CMK (cell line): ENCODE results near the gene IL1RAPL2.
"Not testable (repeated sequence)": the region's sequence is repeated elsewhere in the genome, so short reads cannot be mapped to it uniquely, and the experiment has no call there.

Experiments
- DNase-seq: peaks from one replicate; pipeline ENCODE4 v3.0.0-alpha.2; 2010; ENCODE audit warnings: low read depth

IL1RAPL2 gene

DNA sequence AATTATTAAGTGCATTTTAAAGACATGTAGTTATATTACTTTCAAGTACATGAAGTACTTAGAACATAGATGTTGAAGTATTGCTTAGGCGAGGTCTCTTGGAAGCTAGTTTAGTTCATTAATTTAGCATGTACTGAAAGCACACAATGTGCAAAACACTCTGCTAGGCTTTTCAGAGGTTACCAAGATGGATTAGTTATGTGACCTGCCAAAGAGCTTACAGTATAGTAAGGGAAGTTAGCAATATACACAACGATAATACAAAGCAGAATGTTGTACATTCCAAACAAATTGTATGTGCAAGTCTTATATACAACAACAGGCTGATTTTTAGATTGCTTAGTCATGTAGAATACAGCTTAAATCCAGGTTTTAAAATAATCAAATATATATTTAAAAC, 1137.9 kb downstream of the IL1RAPL2 start:
- DNase-seq, result no peak

DNA sequence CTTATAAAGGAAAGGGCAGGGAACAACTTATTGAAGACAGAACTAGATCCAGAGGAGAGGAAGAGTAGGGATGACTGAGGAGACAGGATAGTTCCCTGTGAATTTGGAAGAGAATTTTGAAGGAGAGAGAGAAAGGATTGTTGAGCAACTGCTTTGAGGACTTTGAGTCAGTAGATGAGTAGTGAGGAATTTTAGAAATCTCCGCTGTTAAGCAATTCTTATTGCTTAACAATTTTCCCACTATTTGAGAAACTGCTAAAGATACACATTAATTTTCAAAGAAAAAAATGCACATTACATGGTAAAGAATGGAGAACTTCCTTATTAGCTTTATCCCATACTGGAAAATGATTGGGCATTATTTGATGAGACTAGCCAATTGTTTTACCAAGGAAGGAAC, 1140.0 kb downstream of the IL1RAPL2 start:
- DNase-seq, result no peak

DNA sequence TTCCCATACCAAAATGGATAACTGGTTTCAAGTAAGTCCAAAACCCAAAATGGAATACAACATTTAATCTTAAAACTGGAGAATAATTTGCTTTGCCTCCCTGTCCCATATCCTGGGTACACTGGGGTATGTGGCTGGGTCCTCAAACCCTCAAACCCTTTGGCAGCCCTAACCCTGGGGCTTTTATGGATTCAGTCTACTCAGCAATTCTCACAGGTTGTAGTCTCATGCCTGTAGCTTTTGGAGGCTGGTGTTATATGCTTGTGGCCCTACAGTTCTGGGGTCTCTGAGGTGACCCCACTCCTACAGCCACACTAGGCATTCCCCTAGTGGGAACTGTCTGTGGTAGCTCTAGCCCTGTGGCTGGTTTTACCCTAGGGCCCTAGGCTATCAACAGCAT, 1145.8 kb downstream of the IL1RAPL2 start:
- no peak for DNase-seq

DNA sequence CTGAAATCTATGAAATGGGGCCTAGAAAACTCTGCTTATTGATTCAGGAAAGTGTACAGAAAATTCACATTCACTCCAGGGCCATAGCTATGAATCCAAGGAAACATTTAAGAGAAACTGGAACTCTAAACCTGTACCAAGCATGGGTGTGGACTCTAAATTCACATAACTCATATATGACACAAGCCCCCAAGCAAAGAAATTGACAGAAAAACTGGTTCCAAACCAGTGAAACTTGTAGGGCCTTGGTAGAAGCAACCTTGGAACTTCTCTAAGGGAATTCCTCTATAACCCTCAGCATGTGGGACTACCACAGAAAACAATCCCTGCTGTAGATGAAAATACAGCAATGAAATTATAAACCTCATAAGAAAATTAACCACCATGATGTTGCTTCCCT, 1149.7 kb downstream of the IL1RAPL2 start:
- DNase-seq, result no peak

DNA sequence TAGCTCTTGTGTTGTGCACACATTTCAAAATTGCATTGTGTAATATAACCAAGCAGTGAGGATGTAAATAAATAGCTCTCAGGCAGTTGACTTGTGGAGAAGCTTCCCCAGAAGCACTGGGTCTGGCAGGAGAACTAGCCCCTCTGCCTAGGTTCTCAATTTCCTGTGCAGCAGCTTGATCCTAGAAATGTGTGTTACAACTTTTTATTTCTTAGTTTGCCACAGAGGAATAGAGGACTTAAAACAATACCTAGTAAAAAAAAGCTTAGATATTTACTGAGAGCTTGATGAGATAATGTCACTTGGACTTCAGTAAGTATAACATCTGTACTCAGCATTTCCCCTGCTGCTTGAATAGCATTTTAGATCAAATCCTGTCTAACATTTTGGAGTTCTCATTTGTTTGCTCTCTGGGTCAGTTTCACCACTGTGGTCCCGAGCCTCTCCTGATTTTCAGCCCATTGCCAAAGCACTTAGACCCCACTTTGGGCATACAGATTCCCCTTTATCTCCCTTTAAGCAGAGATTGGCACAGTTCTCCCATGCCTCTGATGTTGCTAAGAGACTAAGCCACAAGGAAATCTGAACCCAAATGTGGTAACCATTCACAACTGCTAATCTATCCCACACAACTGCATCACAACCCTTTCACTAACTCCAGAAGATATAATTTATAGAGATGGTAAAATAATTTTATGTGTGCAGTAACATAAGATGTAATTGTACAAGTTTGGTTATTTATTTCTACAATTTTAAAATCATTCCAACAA, 1158.2 kb downstream of the IL1RAPL2 start:
- no peak for DNase-seq

DNA sequence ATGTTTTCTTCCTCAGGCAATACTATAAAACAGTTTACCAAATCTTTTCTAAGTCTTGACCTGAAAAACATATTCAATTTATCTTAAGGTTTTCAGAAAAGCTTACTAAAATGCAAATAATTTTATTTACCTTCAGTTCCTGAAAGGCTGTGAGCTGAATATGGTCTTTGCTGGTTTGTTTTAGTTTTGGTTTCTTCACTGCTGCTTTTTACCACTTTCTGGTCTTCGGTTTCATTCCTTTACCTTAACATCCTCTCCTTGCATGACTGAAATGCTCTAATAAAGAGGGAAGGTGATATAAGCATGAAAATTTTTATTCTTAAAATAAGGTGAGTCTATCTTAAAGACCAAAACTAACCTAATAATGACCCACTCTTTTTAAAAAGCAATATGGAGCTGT, 1159.2 kb downstream of the IL1RAPL2 start:
- no peak for DNase-seq

DNA sequence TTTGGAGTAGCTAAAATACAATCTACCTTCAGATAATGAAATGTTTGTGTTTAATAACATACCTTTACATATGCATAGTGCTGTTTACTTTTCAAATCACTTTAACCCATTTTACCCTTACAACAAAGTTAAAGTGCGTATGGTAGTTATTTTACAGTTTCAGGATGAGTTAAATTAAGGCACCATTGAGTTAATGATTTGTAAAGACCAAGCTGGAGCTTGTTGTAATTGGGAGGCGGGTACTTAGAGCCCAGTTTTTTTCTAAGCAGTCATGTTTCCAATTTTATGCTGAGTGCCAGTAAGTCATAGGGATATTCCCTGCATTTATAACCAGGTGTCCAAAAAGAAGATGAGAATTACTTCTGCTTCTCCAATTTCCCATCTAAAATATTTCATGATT, 1172.2 kb downstream of the IL1RAPL2 start:
- no peak for DNase-seq

DNA sequence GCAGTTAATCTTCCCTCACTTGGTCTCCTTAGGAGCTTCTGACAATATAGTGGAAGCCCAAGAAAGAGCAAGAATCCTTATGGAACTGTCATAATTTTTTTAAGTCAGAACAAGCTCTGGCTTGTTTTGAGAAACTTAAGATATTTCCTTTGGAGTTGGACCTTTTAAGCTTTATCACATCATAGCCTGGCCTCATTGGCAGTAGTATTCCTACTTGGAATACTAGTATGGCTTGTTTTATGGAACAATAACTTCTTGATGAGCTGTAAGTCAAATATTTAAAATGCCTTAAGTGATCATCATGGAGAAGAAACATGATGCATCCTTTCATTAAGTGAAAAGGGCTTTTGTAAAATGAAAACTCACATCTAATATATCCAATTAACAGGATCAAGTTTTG, 1178.3 kb downstream of the IL1RAPL2 start:
- DNase-seq, result no peak

DNA sequence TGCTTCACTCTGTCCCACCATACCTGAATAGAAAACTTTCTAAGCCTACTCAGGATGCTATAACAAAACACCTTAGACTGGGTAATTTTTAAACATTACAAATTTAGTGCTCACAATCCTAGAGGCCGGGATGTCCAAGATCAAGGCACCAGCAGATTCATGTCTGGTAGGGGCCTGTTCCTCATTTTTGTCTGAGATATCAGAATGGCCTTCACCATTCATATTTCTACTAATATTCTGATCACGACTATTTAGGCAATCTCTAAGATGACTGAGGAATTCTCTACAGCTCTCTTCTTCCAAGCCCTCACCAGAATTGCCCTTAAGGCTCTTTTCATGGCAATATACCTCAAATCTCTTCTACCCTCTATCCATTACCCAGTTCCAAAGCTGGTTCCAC, 1178.9 kb downstream of the IL1RAPL2 start:
- DNase-seq, result no peak

DNA sequence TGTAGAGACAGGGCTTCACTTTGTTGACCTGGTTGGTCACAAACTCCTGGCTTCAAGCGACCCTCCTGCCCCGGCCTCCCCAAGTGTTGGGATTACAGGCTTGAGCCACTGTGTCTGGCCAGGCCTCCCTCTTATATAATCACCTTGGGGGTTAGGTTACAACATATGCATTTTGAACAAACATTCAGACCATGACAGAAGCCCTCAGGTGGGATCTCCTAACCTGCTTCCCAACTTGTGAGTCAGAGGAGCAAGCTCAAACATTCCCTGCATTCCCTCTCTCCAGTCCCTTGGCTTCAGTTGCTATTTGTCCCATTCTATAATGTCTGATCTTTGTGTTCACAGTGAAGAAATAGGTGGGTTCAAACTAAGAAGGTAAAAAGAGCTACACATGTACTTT, 1179.9 kb downstream of the IL1RAPL2 start:
- no peak for DNase-seq

DNA sequence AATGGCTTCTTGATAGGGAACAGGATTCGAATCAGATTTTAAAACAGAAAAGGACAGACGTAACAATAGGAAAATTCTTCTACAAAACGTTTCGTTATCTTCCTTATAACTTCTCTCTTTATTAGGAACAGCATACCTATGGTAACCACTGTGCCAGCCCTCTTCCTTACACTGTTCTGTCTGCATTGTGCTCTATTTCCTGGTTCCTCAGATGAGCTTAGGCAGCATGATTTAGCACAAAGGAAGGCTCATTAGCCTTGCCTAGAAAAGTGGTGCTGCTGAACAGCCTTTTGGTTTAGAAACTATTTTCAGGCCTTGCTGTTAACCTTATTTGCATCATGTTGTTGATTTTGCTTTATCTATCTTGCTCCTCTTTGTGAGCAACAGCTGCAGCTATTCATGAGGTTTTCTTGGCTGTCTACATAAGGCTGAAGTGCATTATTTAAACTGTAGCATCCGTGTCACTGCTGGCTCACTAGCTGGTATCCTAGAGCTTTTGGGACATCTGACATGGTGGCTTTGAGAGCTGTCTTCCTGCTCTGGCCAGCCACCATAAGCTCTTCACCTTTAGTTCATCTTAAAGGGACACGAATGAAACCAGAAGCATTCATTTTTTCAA, 1186.4 kb downstream of the IL1RAPL2 start:
- DNase-seq, result no peak

DNA sequence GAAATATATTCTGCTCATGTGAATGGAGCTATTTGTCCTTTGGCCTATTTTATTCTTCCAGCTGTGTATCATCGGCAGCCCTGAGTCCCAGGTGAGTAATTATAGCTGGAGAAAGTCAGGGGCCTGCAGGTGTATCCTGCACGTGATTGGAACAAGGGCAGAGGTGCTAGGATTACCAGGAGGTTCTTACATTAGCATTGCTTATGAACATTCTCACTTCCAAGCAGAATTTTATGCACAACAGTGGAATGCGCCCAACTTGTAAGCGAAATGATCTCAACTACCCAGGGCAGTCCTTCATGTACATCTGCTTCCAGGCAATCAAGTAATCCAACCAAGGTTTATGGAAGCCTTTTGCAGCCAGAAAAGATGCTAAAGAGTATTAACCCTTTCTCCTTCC, 1187.4 kb downstream of the IL1RAPL2 start:
- DNase-seq, result no peak

DNA sequence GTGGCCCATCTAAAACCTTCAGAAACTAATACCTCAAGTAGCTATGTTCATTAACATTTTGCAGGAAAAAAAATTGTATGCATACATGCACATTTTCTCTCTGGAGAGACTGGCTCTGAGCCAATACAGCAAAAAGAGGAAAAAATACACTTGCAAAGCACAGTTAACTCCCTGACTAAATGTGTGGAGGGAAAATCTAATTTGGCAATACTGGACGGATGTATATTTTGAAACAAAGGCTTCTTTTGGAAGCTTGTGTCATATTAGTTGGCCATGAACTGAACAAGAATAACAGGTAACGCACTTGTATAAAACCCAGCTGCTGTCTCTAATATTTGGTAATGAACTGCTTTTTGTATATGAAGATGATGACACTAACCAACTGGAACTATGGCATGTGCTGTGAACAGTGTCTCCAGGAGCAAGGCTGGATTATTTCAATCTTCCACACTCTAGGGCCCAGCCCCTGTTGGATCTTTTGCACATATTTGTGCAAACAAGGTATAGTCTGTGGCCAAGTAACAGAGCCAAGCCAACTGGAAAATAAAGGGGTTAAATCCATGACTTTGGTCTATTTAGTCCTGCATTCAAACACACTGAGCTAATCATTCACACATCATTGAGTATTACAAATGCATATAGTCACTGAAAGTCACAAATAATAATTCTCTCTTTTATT, 1188.4 kb downstream of the IL1RAPL2 start:
- no peak for DNase-seq

DNA sequence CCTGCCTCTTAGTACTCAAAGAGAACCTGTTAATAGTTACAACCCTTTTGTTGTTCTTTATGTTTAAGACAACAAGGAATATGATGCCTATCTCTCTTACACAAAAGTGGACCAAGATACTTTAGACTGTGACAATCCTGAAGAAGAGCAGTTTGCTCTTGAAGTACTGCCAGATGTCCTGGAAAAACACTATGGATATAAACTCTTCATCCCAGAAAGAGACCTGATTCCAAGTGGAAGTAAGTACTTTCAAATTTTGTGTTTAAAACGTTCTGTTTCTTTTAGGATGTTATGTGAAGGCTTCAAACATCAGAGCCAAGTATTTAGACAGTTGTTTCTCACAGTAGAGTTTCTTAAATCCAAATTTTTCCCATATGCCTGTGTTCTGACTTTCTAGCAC, 1189.1 kb downstream of the IL1RAPL2 start:
- DNase-seq, result no peak

DNA sequence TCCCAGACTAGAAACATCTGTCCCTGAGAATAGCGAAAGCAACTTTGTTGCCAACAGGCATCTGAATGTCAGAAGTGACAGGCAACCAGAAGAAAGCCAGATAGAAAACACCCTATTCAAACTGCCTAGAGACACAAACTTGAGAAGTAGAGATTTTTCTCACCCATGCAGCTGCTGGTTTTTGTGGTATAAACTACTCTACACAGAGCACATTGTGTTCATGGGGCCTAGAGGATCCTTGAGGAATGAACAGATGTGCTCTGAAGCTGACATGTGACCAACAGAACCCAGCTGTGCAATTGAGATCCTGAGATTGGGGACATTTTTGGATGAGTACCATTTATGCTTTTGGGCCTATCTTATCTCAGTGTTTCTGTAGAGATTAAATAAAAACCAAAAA, 1192.8 kb downstream of the IL1RAPL2 start:
- DNase-seq, result no peak

DNA sequence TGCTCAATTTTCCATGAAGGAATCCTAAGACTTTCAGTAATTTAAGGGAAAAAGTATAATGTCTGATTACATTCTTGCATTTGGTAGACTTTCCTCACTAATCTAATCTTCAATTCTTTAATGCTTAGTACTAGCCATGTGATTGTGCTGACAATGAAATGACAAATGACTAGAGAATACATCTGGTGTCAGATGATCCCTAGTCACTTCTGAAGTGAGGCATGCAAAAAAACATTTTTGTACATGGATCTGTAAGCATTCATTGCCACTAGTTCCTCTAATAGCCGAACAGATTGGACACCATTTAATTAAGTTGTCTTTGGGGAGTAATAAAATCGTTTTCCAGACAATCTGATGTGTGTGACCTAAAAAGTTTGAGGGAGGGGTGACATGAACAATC, 1193.6 kb downstream of the IL1RAPL2 start:
- no peak for DNase-seq

DNA sequence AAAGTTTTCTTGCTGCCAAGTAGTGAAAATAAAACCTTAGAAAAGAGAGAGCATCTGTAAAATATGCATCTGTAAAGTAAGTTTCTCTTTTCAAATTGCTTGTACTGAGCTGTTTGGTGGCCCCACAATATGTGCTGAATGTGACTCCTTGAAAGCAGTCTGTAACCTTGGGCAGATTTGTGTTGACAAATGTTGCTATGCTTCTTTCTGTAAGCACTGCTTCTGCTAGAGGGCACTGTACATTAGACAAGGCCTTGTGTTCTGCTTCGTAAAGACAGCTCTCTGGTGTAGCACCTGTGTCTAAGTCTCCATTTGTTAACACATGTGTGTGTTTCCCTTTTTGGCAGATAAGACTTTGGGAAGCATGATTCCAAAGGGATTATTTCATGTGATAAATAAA, 1199.7 kb downstream of the IL1RAPL2 start:
- no peak for DNase-seq

DNA sequence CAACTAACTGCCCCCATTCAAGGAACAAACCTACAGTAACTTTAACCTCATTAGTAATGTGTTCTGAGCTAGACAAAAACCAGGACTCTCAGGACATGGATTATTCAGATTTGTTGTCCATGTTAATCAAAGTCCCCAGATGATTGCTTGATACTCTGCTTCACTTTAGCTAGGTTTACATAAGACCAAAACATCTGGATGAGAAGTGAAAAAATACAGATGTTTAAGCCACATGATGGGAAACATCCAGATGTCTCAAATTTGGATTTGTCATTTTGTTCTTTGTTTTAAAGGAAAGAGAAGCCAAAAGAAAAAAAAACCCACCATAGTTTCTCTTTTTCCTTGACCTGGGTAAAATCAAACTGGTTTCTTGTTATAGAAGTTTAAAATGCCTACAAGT, 1207.8 kb downstream of the IL1RAPL2 start:
- DNase-seq, result no peak

DNA sequence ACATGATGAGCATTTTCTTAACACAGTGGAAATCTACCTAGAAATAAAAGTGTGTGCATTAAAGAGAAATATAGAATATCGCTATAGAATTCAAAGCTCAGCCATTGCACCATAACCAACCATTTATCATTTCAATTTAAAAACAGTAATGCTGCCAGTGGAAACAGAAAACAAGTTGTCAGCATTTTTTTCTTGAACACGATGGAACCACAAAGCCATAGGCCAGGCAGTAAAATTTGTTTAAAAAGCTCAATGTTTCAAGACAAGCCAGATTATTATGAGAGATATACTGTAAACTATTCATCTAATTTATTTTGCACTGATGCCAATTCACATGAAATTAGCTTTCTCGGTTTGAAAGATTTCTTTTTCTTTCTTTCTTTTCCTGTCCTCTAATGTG, 1209.7 kb downstream of the IL1RAPL2 start:
- no peak for DNase-seq

DNA sequence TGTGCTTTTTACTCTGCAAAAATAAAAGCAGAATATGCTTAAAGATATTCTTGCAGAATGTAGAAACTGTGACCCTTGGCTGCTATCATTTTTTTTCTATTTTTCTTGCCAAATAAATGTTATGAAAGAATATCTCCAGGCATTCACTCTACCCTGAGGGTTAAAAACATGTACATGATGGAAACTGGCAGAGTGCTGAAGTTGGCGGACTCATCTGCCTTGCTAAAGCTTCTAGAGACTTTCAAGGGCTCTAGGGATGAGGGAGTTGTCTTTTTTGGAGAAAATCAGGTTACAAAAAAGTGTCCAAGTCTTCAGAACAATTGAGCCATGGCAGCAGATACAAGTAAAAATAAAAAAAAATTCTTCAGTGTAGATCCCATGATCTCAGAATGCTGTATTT, 1215.8 kb downstream of the IL1RAPL2 start:
- DNase-seq, result no peak

DNA sequence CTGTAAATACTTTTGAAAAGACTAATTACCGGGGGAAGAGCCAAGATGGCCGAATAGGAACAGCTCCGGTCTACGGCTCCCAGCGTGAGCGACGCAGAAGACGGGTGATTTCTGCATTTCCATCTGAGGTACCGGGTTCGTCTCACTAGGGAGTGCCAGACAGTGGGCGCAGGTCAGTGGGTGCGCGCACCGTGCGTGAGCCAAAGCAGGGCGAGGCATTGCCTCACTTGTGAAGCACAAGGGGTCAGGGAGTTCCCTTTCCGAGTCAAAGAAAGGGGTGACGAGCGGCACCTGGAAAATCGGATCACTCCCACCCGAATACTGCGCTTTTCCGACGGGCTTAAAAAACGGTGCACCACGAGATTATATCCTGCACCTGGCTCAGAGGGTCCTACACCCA, 1230.9 kb downstream of the IL1RAPL2 start:
- DNase-seq, result not testable (repeated sequence)

DNA sequence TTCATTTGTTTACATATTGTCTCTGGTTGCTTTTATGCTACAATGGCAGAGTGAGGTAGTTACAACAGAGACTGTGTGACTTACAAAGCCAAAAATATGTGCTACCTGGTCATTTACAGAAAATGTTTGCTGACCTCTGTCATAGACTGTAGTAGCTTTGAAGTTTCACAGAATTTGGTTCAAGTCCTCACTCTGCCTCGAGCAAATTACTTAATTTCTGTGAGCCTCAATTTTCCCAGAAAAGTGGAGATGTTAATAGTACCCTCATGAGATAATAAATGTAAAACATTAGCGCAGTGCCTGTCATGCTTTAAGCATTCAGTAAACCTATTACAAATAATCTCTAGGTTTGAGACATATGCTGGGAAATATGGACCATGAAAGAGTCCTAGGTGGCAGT, 1237.9 kb downstream of the IL1RAPL2 start:
- no peak for DNase-seq

DNA sequence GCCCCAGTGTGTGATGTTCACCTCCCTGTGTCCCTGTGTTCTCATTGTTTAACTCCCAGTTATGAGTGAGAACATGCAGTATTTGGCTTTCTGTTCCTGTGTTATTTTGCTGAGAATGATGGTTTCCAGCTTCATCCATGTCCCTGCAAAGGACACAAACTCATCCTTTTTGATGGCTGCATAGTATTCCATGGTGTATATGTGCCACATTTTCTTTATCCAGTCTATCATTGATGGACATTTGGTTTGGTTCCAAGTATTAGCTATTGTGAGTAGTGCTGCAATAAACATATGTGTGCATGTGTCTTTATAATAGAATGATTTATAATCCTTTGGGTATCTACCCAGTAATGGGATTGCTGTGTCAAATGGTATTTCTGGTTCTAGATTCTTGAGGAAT, 1239.7 kb downstream of the IL1RAPL2 start:
- not testable (repeated sequence) for DNase-seq

DNA sequence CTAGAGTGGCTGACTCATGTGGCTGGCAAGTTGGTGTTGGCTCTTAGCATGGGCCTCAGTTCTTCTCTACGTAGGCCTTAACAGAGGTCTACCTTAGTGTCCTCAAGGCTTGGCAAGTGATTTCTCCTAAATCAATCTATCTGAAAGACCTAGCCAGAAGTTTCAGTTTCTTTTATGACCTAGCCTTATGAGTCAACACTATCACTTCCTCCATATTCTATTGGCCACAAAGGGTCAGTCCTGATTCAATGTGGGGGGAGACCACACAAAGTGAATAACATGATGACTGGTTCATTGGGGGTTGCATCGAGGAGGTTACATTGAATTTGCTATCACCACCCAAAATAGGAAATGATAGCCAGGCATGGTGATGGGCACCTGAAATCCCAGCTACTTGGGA, 1250.5 kb downstream of the IL1RAPL2 start:
- DNase-seq, result no peak
